ENCODE results near the gene PLA2G1B.

The PLA2G1B gene

GRCh38 chr12:120358412-120359100, 31.0 kb upstream of the PLA2G1B start:
- H3K27ac ChIP-seq (replicated peaks): no peak overlapping the region
- TF ChIP-seq POLR2AphosphoS5 (IDR thresholded peaks at IDR 0.05; ENCODE audit: low read depth): no peak
- TF ChIP-seq GABPA (IDR thresholded peaks at IDR 0.05; ENCODE audit: low read depth): no peak
- no peak for TF ChIP-seq SPI1 (IDR thresholded peaks at IDR 0.05; ENCODE audit: borderline replicate concordance, low read depth)
- no peak for TF ChIP-seq REST (IDR thresholded peaks at IDR 0.05; ENCODE audit: insufficient replicate concordance, low read depth)
- TF ChIP-seq CTCF (IDR thresholded peaks at IDR 0.05; ENCODE audit: insufficient read depth, low read length): no peak
- H3K27me3 ChIP-seq (ENCODE audit: insufficient read depth, poor library complexity, severe bottlenecking): peaks cover 28% of the 10 kb centered on the region
- DNase-seq (ENCODE audit: low read depth in 1 of 2, low spot score in 1 of 2): no peak
- H3K4me3 ChIP-seq (replicated peaks; ENCODE audit: insufficient read depth, low read length): no peak overlapping the region

GRCh38 chr12:120357104-120357503, 29.5 kb upstream of the PLA2G1B start:
- TF ChIP-seq GABPA (IDR thresholded peaks at IDR 0.05; ENCODE audit: low read depth): no peak
- no peak overlapping the region for H3K4me3 ChIP-seq (replicated peaks; ENCODE audit: insufficient read depth, low read length)

GRCh38 chr12:120356567-120357030, 29.0 kb upstream of the PLA2G1B start:
- Histone ChIP-seq H3K27me3 (ENCODE audit: insufficient read depth, poor library complexity, severe bottlenecking) (peaks cover 15% of the 10 kb centered on the region), H3K4me3 (replicated peaks; ENCODE audit: insufficient read depth, low read length) (no peak overlapping the region), H3K27ac (replicated peaks) (no peak overlapping the region)
- TF ChIP-seq SPI1 (IDR thresholded peaks at IDR 0.05; ENCODE audit: borderline replicate concordance, low read depth) (no peak), GABPA (IDR thresholded peaks at IDR 0.05; ENCODE audit: low read depth) (no peak), POLR2AphosphoS5 (IDR thresholded peaks at IDR 0.05; ENCODE audit: low read depth) (no peak), REST (IDR thresholded peaks at IDR 0.05; ENCODE audit: insufficient replicate concordance, low read depth) (no peak), CTCF (IDR thresholded peaks at IDR 0.05; ENCODE audit: insufficient read depth, low read length) (peak; percentile 90)
- peak; percentile 50 to 72 for DNase-seq (ENCODE audit: low read depth in 1 of 2, low spot score in 1 of 2)

More at GRCh38 chr12:120357104-120357503, 29.5 kb upstream of the PLA2G1B start:
- no peak for DNase-seq (ENCODE audit: low read depth in 1 of 2, low spot score in 1 of 2)
- Histone ChIP-seq H3K27ac (replicated peaks) (no peak overlapping the region), H3K27me3 (ENCODE audit: insufficient read depth, poor library complexity, severe bottlenecking) (peaks cover 20% of the 10 kb centered on the region)

- no peak overlapping the region for H3K27ac ChIP-seq (replicated peaks)
- TF ChIP-seq SPI1 (IDR thresholded peaks at IDR 0.05; ENCODE audit: borderline replicate concordance, low read depth): no peak
- TF ChIP-seq GABPA (IDR thresholded peaks at IDR 0.05; ENCODE audit: low read depth): no peak
- TF ChIP-seq REST (IDR thresholded peaks at IDR 0.05; ENCODE audit: insufficient replicate concordance, low read depth): no peak
- no peak for TF ChIP-seq POLR2AphosphoS5 (IDR thresholded peaks at IDR 0.05; ENCODE audit: low read depth)
- TF ChIP-seq CTCF (IDR thresholded peaks at IDR 0.05; ENCODE audit: insufficient read depth, low read length): no peak
- peaks cover 10% of the 10 kb centered on the region for H3K27me3 ChIP-seq (ENCODE audit: insufficient read depth, poor library complexity, severe bottlenecking)
- DNase-seq (ENCODE audit: low read depth in 1 of 2, low spot score in 1 of 2): no peak
- no peak overlapping the region for H3K4me3 ChIP-seq (replicated peaks; ENCODE audit: insufficient read depth, low read length)
Observed at GRCh38 chr12:120353556-120354317, 26.2 kb upstream of the PLA2G1B start.
